ENCODE data around the gene CNTN2. TPM values are rescaled to one million over a fixed set of nuclear protein-coding genes. Genes with fewer than 3 reads are reported as not detected.

The CNTN2 gene
- total RNA-seq, 1 donor from 2014 or later: under 0.01 TPM

- FAIRE-seq: no peak
- peaks cover 2% of the 10 kb centered on the region for H3K27me3 ChIP-seq (ENCODE audit: control insufficient read depth, insufficient read depth, low read length)
- TF ChIP-seq CTCF (IDR thresholded peaks at IDR 0.05; ENCODE audit: insufficient read depth, low read length, severe bottlenecking): no peak
These were observed 13.2 kb downstream of the CNTN2 start for GRCh38 chr1:205056188-205056611.

DNA sequence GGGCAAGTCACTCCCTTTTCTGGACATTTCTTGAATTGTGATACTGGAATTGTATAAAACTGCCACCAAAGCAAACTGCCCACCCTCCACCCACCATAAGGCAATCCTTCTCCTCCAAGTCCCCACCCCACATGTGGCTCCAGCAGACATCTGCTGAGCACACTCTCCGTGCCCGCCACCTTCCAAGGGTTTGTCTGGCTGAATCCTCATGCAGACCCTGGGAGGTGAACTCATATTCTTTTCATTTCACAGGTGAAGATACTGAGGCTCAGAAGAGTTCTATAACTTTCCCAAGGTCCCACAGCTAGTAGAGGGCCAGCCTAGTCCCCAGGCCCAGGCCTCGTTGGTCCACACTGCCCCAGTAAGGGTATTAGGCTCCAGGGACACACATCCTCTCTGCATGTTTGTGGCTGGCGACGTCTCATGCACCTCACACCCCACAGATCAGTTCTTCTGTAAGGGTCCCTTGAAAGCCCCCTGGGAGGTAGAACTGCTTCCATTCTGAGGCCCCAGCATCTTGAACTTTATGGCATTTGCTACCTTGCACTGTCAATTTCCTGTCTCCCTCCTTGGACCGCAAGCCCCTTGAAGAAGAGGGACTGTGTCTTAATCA lies 14.1 kb downstream of the CNTN2 start:
- Histone ChIP-seq H3K27me3 (ENCODE audit: control insufficient read depth, insufficient read depth, low read length) (peaks cover 2% of the 10 kb centered on the region), H3K36me3 (ENCODE audit: control insufficient read depth, insufficient read depth, low read length) (no peaks in the 10 kb centered on the region), H3K4me3 (ENCODE audit: low read depth, low read length) (no peak overlapping the region)
- no peak for TF ChIP-seq CTCF (IDR thresholded peaks at IDR 0.05; ENCODE audit: insufficient read depth, low read length, severe bottlenecking)
- DNase-seq (ENCODE audit: low read depth) (no peak), FAIRE-seq (no peak)

More at GRCh38 chr1:205056188-205056611, 13.2 kb downstream of the CNTN2 start:
- H3K4me3 ChIP-seq (ENCODE audit: low read depth, low read length): no peak overlapping the region
- no peak for DNase-seq (ENCODE audit: low read depth)
- no peaks in the 10 kb centered on the region for H3K36me3 ChIP-seq (ENCODE audit: control insufficient read depth, insufficient read depth, low read length)

GRCh38 chr1:205057808-205058575 lies 15.0 kb downstream of the CNTN2 start:
- Histone ChIP-seq H3K4me3 (ENCODE audit: low read depth, low read length) (no peak overlapping the region), H3K27me3 (ENCODE audit: control insufficient read depth, insufficient read depth, low read length) (peaks cover 3% of the 10 kb centered on the region), H3K36me3 (ENCODE audit: control insufficient read depth, insufficient read depth, low read length) (no peaks in the 10 kb centered on the region)
- DNase-seq (ENCODE audit: low read depth): no peak
- no peak for FAIRE-seq
- no peak for TF ChIP-seq CTCF (IDR thresholded peaks at IDR 0.05; ENCODE audit: insufficient read depth, low read length, severe bottlenecking)

GRCh38 chr1:205058853-205059252 lies 15.8 kb downstream of the CNTN2 start:
- FAIRE-seq: no peak
- Histone ChIP-seq H3K36me3 (ENCODE audit: control insufficient read depth, insufficient read depth, low read length) (no peaks in the 10 kb centered on the region), H3K4me3 (ENCODE audit: low read depth, low read length) (no peak overlapping the region), H3K27me3 (ENCODE audit: control insufficient read depth, insufficient read depth, low read length) (peaks cover 3% of the 10 kb centered on the region)
- no peak for DNase-seq (ENCODE audit: low read depth)
- TF ChIP-seq CTCF (IDR thresholded peaks at IDR 0.05; ENCODE audit: insufficient read depth, low read length, severe bottlenecking): no peak

GRCh38 chr1:205059660-205060059 lies 16.6 kb downstream of the CNTN2 start:
- Histone ChIP-seq H3K36me3 (ENCODE audit: control insufficient read depth, insufficient read depth, low read length) (no peaks in the 10 kb centered on the region), H3K27me3 (ENCODE audit: control insufficient read depth, insufficient read depth, low read length) (peaks cover 3% of the 10 kb centered on the region), H3K4me3 (ENCODE audit: low read depth, low read length) (no peak overlapping the region)
- no peak for TF ChIP-seq CTCF (IDR thresholded peaks at IDR 0.05; ENCODE audit: insufficient read depth, low read length, severe bottlenecking)
- FAIRE-seq (no peak), DNase-seq (ENCODE audit: low read depth) (no peak)
